Heart left ventricle (tissue), 16 donors: ENCODE data around the gene KRTAP5-8. TPM values are rescaled to one million over a fixed set of nuclear protein-coding genes. Genes with fewer than 3 reads are reported as not detected.

Source experiments
- ATAC-seq, 4 donors: fragments of 200-7000 bp; cut with Tn5 transposase; one replicate each; pipeline ENCODE4 v1.9.1; 2020 to 2022; ENCODE audit warnings: moderate library complexity in 4 of 4, mild to moderate bottlenecking in 3 of 4, moderate number of reproducible peaks in 1 of 4
- DNase-seq, 5 donors: peaks; one replicate each; pipeline ENCODE4 v3.0.0-alpha.2; 2020
- H3K27ac ChIP-seq, 12 donors: fragments of 200-600 bp; sonication (generic) in 4 of 12; one replicate each; pipeline versions ENCODE4 v1.5.0 to v1.8.0; 2016 to 2022; ENCODE audit warnings: mild to moderate bottlenecking in 2 of 12
- H3K27me3 ChIP-seq, 9 donors: fragments of 200-600 bp; sonication (generic) in 2 of 9; one replicate each; pipeline versions ENCODE4 v1.5.1 to v1.8.0; 2016 to 2022; ENCODE audit warnings: mild to moderate bottlenecking in 3 of 9
- H3K36me3 ChIP-seq, 9 donors: fragments of 200-600 bp; sonication (generic) in 2 of 9; one replicate each; pipeline versions ENCODE4 v1.5.0 to v1.8.0; 2018 to 2022; ENCODE audit warnings: mild to moderate bottlenecking in 2 of 9
- H3K4me1 ChIP-seq, 12 donors: fragments of 200-600 bp; sonication (generic) in 4 of 12; one replicate each; pipeline versions ENCODE4 v1.5.0 to v1.8.0; 2016 to 2022; ENCODE audit warnings: mild to moderate bottlenecking in 3 of 12
- H3K4me3 ChIP-seq, 12 donors: fragments of 200-600 bp; sonication (generic) in 4 of 12; one replicate each; pipeline versions ENCODE4 v1.5.0 to v1.8.0; 2017 to 2022; ENCODE audit warnings: mild to moderate bottlenecking in 9 of 12, moderate library complexity in 4 of 12
- H3K9me3 ChIP-seq, 12 donors: fragments of 200-600 bp; sonication (generic) in 4 of 12; one replicate each; pipeline versions ENCODE4 v1.5.0 to v1.8.0; 2016 to 2022; ENCODE audit warnings: mild to moderate bottlenecking in 1 of 12
- POLR2A ChIP-seq, 2 donors: fragments of 450-650 bp; IDR thresholded peaks; one replicate each; pipeline ENCODE4 v1.6.1; 2017; ENCODE audit warnings: antibody characterized with exemption in 2 of 2, mild to moderate bottlenecking in 2 of 2, moderate library complexity in 2 of 2
- WGBS, 4 donors: extraction: QIAGEN DNeasy Blood & Tissue Kit in 2 of 4; methylation state at CpG; one replicate each; pipeline versions ENCODE4 v1.1.5 to v1.1.7; 2013 to 2018; 5-methylcytosine and 5-hydroxymethylcytosine counted together
- intact Hi-C, 10 donors: fragments of 100-400 bp; cut with DNase I; formaldehyde crosslinking; loops; one replicate each; pipeline versions ENCODE4 v1.11.1 to v1.14.2; 2022
- polyA plus RNA-seq, 2 donors: library from polyadenylated mRNA; stranded (reverse); fragments of 200-250 nt; gene quantifications; one replicate each; pipeline ENCODE4 v1.2.3, GENCODE V29; 2013
- total RNA-seq, 9 donors: library from RNA; depleted of rRNA in 2 of 9; stranded (reverse); fragments of >200 nt in 2 of 9; fragmentation: NEBNext Ultra II Directional in 3 of 9; extraction: Animal tissue kit (Norgen Biotek cat#: 25700) in 3 of 9; gene quantifications; one replicate each; pipeline versions ENCODE4 v1.1.0 to v1.2.4, GENCODE V29; 2016 to 2023
- TF ChIP-seq, protein P1 (sequence below), 12 donors: fragments of 200-600 bp; sonication (generic) in 4 of 12; IDR thresholded peaks; one replicate each; pipeline versions ENCODE4 v1.5.0 to v1.8.0; 2018 to 2022; ENCODE audit warnings: antibody characterized with exemption in 12 of 12, mild to moderate bottlenecking in 5 of 12
- donor health status: ischemic (EF 13 %, LVEDD 7.1; RV severe dilation, severe dysfunction).
- donor health status: healthy with polysubstance abuse.
- donor health status: DM: no; HTN: yes; CAD: no.
- donor health status: DM: no; HTN: no; CAD: no.
- donor health status: ischemic (EF 25% LVEDD 6.9; RV normal size, moderate dysfunction).
- donor health status: ischemic (EF 25% LVEDD 5.7; RV mildly dilated, moderate dysfunction).
- donor health status: healthy.
- donor health status: DM: yes; HTN: yes; CAD: no.
- donor health status: ischemic (EF 35%, LVEDD 5.7; RV mildly dilated, moderate dysfunction).
- donor health status: nonischemic (EF 11% LVEDD 7.7; RV severe dilation, severe dysfunction).
- donor health status: DM: yes; HTN: yes; CAD: no.
- donor health status: PGD.
- donor health status: ischemic (EF 29% LVEDD 5.4; RV normal size, mild dysfunction).
- donor health status: nonischemic (EF 23%, LVEDD 6.1; RV moderate dilation, normal function).

Gene KRTAP5-8
- total and polyA plus RNA-seq, 11 donors = 0.19 TPM; not detected in 10

DNA sequence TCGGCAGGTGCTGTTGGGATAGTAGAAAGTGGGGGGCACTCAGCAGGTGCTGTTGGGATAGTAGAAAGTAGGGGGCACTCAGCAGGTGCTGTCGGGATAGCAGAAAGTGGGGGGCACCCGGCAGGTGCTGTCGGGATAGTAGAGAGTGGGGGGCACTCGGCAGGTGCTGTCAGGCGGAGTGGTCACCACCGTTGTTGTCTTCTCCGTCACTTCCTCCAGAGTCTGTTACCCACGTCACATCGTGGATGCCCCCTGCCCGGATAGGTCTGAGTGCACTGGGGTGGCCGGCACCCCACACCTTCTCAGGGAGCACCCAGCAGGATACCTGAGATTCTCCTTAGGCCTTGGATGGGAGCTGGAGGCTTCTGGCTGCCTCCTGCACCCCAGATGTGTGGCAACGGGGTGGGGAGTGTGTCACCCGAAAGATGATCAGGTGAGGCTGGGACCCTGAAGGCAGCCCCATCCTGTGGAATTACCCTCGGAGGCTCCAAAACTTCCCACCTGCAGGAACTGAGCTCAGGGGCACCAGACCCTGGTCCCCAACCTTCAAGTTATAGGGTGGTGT, 34.9 kb upstream of the KRTAP5-8 start:
- intact Hi-C loops = loop anchor here in 1 of 10 donors (10.0 kb wide), 1 partner anchor 62 kb away; the partner anchor contains the start of gene KRTAP5-10
- peaks cover 0 to 21% (median 3%) of the 10 kb centered on the region in 12 donors for H3K4me1 ChIP-seq
- 95 to 98% (median 96%) methylated on average over 12 to 15 of the region's 15 CpGs for WGBS, 4 donors
- no peak for ATAC-seq
- DNase-seq = no peak
- H3K9me3 ChIP-seq = peaks cover 0 to 19% (median 6%) of the 10 kb centered on the region in 12 donors
- TF ChIP-seq, protein P1, sequence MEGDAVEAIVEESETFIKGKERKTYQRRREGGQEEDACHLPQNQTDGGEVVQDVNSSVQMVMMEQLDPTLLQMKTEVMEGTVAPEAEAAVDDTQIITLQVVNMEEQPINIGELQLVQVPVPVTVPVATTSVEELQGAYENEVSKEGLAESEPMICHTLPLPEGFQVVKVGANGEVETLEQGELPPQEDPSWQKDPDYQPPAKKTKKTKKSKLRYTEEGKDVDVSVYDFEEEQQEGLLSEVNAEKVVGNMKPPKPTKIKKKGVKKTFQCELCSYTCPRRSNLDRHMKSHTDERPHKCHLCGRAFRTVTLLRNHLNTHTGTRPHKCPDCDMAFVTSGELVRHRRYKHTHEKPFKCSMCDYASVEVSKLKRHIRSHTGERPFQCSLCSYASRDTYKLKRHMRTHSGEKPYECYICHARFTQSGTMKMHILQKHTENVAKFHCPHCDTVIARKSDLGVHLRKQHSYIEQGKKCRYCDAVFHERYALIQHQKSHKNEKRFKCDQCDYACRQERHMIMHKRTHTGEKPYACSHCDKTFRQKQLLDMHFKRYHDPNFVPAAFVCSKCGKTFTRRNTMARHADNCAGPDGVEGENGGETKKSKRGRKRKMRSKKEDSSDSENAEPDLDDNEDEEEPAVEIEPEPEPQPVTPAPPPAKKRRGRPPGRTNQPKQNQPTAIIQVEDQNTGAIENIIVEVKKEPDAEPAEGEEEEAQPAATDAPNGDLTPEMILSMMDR (IDR thresholded peaks at IDR 0.05) = no peak
- TF ChIP-seq POLR2A (IDR thresholded peaks at IDR 0.05) = no peak
- H3K4me3 ChIP-seq = no peak overlapping the region
- H3K27me3 ChIP-seq = no peaks in the 10 kb centered on the region
- H3K27ac ChIP-seq = no peak overlapping the region
- H3K36me3 ChIP-seq = peaks cover 0 to 51% (median 31%) of the 10 kb centered on the region in 9 donors

DNA sequence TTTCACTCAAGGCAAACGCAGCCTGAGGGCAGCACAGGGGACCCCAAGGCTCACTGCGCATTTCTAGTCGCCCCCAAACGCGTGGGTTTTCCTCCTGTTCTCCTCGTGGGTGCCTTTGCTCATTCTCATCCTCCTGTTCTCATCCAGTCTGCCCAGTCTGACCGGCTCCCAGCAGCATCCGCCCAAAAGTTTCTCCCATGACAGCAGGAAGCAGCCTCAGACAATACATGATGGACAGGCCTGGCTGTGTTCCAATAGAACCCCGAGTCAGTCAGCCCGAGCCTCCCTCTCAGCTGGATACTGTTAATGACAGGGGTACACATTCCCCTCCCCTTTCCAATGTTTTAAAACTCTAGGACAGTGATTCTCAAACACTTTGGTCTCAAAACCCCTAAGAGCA, 33.3 kb upstream of the KRTAP5-8 start:
- intact Hi-C loops = loop anchor here in 1 of 10 donors (10.0 kb wide), 1 partner anchor 60 kb away; the partner anchor contains the start of gene KRTAP5-10
- Histone ChIP-seq H3K4me1 (peaks cover 0 to 18% (median 3%) of the 10 kb centered on the region in 12 donors), H3K36me3 (peaks cover 0 to 35% (median 15%) of the 10 kb centered on the region in 9 donors), H3K9me3 (peaks cover 0 to 35% (median 18%) of the 10 kb centered on the region in 12 donors), H3K27ac (no peak overlapping the region), H3K4me3 (no peak overlapping the region), H3K27me3 (no peaks in the 10 kb centered on the region)
- TF ChIP-seq POLR2A (IDR thresholded peaks at IDR 0.05) = no peak
- TF ChIP-seq, protein P1 (IDR thresholded peaks at IDR 0.05) = no peak
- ATAC-seq (no peak), DNase-seq (peak in 1 of 5 donors; percentile 39)
- WGBS, 4 donors = 47 to 63% (median 49%) methylated on average over 10 of the region's 10 CpGs

DNA sequence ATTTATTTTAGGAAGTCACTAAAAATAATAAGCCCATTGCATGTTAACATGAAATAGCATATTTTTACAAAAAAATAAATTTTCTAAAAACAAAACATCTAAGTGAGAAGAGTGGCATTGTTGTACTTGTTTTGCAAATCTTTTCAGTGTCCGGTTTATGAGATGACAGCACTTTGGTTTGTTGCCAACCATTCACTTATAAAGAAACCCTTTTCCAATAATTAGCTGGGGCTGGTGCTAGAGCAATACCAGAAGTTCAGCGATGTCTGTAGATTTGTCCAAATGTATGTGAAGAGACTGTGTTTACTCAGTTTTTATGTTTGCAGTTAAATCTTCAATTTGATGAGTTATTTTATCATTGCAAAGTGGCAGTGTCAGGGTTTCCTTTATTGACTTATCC, 32.8 kb upstream of the KRTAP5-8 start:
- no peak for TF ChIP-seq POLR2A (IDR thresholded peaks at IDR 0.05)
- TF ChIP-seq, protein P1 (IDR thresholded peaks at IDR 0.05) = no peak
- DNase-seq (no peak), ATAC-seq (no peak)
- Histone ChIP-seq H3K4me1 (peaks cover 0 to 17% (median 3%) of the 10 kb centered on the region in 12 donors), H3K9me3 (peaks cover 0 to 39% (median 23%) of the 10 kb centered on the region in 12 donors), H3K4me3 (no peak overlapping the region), H3K27me3 (no peaks in the 10 kb centered on the region), H3K36me3 (peaks cover 0 to 30% (median 11%) of the 10 kb centered on the region in 9 donors), H3K27ac (no peak overlapping the region)
- 49 to 61% (median 51%) methylated on average over 2 of the region's 2 CpGs for WGBS, 4 donors
- intact Hi-C loops = loop anchor here in 1 of 10 donors (10.0 kb wide), 1 partner anchor 60 kb away; the partner anchor contains the start of gene KRTAP5-10

DNA sequence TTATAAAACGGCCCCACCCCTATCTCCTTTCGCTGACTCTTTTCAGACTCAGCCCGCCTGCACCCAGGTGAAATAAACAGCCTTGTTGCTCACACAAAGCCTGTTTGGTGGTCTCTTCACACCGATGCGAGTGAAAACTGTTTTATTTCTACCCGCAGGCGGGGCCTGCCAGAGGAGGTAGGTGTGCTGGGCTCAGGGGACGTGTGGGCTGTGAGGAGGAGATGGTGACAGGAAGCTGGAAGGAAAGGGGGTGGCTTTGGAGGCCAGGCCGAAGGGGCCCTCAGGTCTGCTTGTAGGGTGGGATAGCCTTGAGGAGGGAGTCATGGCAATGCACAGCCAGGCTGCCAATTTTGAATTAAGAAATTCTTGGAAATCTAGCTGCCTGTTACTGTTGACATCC, 32.0 kb upstream of the KRTAP5-8 start:
- WGBS, 4 donors = 78 to 88% (median 84%) methylated on average over 9 of the region's 9 CpGs
- no peak for ATAC-seq
- peaks cover 0 to 23% (median 8%) of the 10 kb centered on the region in 9 donors for H3K36me3 ChIP-seq

More for the DNA sequence above, 32.0 kb upstream of the KRTAP5-8 start:
- H3K9me3 ChIP-seq = peaks cover 0 to 47% (median 24%) of the 10 kb centered on the region in 12 donors
- intact Hi-C loops = loop anchor here in 1 of 10 donors (10.0 kb wide), 1 partner anchor 59 kb away; the partner anchor contains the start of gene KRTAP5-10
- H3K27me3 ChIP-seq = no peaks in the 10 kb centered on the region
- peaks cover 0 to 9% (median under 1%) of the 10 kb centered on the region in 12 donors for H3K4me1 ChIP-seq
- no peak overlapping the region for H3K4me3 ChIP-seq
- no peak overlapping the region for H3K27ac ChIP-seq
- DNase-seq = no peak
- TF ChIP-seq POLR2A (IDR thresholded peaks at IDR 0.05) = no peak
- TF ChIP-seq, protein P1 (IDR thresholded peaks at IDR 0.05) = no peak
